KG1 (cell line): ENCODE data around the gene PRAMEF1.
"Not testable (repeated sequence)": the region's sequence is repeated elsewhere in the genome, so short reads cannot be mapped to it uniquely, and the experiment has no call there.

Experiments used
- DNase-seq: peaks from one replicate; lab custom pipeline; 2025; lab: John Stamatoyannopoulos, UW

PRAMEF1 gene

GRCh38 chr1:12791097-12791496 lies at the start of gene PRAMEF1:
Gene PRAMEF1, plus strand, starts transcription at chr1:12791397. Its CDS starts 1,831 bp downstream, at chr1:12793228.
- not testable (repeated sequence) for DNase-seq

- no peak for DNase-seq
Observed at GRCh38 chr1:12741946-12742345, 49.3 kb upstream of the PRAMEF1 start.

- no peak for DNase-seq
Observed at GRCh38 chr1:12745126-12745991, 45.8 kb upstream of the PRAMEF1 start.

GRCh38 chr1:12745992-12746323 lies 45.2 kb upstream of the PRAMEF1 start, which contains the start of gene CFAP107:
Gene CFAP107, plus strand, starts transcription at chr1:12746200. Its CDS starts 231 bp downstream, at chr1:12746431.
- DNase-seq, result no peak

- DNase-seq, result no peak
Observed at GRCh38 chr1:12748778-12749355, 42.3 kb upstream of the PRAMEF1 start.

GRCh38 chr1:12754738-12755137 lies 36.5 kb upstream of the PRAMEF1 start:
- no peak for DNase-seq

- no peak for DNase-seq
Observed at GRCh38 chr1:12756273-12756672, 34.9 kb upstream of the PRAMEF1 start.

GRCh38 chr1:12756768-12757413 lies 34.3 kb upstream of the PRAMEF1 start:
- no peak for DNase-seq

- no peak for DNase-seq
Observed at GRCh38 chr1:12757836-12758235, 33.4 kb upstream of the PRAMEF1 start.

GRCh38 chr1:12760256-12760795 lies 30.9 kb upstream of the PRAMEF1 start:
- DNase-seq, result no peak

- DNase-seq, result no peak
Observed at GRCh38 chr1:12761781-12762180, 29.4 kb upstream of the PRAMEF1 start.

- DNase-seq, result no peak
Observed at GRCh38 chr1:12762766-12763165, 28.4 kb upstream of the PRAMEF1 start.

- no peak for DNase-seq
Observed at GRCh38 chr1:12763479-12763878, 27.7 kb upstream of the PRAMEF1 start.

- DNase-seq, result no peak
Observed at GRCh38 chr1:12764016-12764415, 27.2 kb upstream of the PRAMEF1 start.

- DNase-seq, result no peak
Observed at GRCh38 chr1:12769031-12769430, 22.2 kb upstream of the PRAMEF1 start.

- DNase-seq, result no peak
Observed at GRCh38 chr1:12769976-12770505, 21.2 kb upstream of the PRAMEF1 start.

GRCh38 chr1:12770620-12771019 lies 20.6 kb upstream of the PRAMEF1 start:
- no peak for DNase-seq

- DNase-seq, result no peak
Observed at GRCh38 chr1:12771186-12771585, 20.0 kb upstream of the PRAMEF1 start.

GRCh38 chr1:12772520-12772919 lies 18.7 kb upstream of the PRAMEF1 start:
- DNase-seq, result no peak

GRCh38 chr1:12773438-12773837 lies 17.8 kb upstream of the PRAMEF1 start, which contains the start of gene PRAMEF12:
Gene PRAMEF12, plus strand, starts transcription at chr1:12773738. Its CDS starts 1,130 bp downstream, at chr1:12774868.
- DNase-seq, result no peak

- DNase-seq, result no peak
Observed at GRCh38 chr1:12774801-12775345, 16.3 kb upstream of the PRAMEF1 start.

GRCh38 chr1:12775443-12775842 lies 15.8 kb upstream of the PRAMEF1 start:
- DNase-seq, result no peak
